GM19438 (cell line): ENCODE measurements around the gene ECSCR.
"Not testable (repeated sequence)": the region's sequence is repeated elsewhere in the genome, so short reads cannot be mapped to it uniquely, and the experiment has no call there.

Source experiments
- ATAC-seq: cut with Tn5 transposase; IDR thresholded peaks from one replicate; pipeline ENCODE4 v1.9.1; 2021; ENCODE audit warnings: low read depth; ENCODE audit not compliant: unreplicated experiment

ECSCR gene

GRCh38 chr5:139446956-139447779, 15.4 kb downstream of the ECSCR start:
- no peak for ATAC-seq

DNA sequence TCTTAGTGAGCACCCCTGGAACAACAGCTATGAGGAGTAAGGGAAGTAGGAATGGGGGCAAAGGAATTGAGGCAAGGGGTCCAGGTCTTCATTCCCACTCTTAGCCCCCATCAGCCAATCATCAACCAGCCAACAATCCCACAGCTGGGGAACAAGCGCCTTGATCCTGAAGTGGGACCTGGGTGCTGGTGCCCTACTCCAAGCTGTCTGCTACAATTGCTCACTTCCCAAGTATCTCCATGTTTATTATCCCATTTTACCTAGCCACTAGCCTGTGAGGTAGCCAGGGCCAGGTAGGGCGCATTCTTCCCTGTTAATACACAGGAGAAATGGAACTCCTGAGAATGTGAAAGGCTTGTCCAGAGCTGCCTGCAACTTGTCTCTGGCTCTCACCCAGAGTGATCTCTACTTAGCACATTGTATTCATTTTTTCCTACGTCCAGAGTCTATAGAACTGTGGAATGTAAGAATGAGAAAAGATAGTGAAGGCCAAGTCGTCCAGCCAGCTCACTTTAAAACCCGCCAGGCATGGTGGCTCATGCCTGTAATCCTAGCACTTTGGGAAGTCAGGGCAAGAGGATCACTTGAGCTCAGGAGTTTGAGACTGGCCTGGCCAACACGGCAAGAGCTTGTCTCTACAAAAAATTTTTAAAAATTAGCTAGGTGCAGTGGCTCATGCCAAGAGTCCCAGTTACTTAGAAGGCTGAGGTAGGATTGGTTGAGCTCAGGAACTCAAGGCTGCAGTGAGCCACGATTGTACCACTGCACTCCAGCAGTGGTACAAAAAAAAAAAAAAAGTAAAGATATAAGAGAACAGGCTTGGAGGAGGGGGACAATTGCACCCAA, 17.0 kb downstream of the ECSCR start:
- no peak for ATAC-seq

GRCh38 chr5:139443831-139444453, 18.6 kb downstream of the ECSCR start:
- ATAC-seq = no peak

- ATAC-seq = not testable (repeated sequence)
Observed at GRCh38 chr5:139440416-139440815, 22.1 kb downstream of the ECSCR start.

- ATAC-seq = peak; percentile 91
Observed at GRCh38 chr5:139439013-139439903, 23.3 kb downstream of the ECSCR start, which contains the start of gene DNAJC18. Gene DNAJC18 (minus strand): TSS chr5:139439525. CDS start chr5:139439445, 80 bp downstream.

DNA sequence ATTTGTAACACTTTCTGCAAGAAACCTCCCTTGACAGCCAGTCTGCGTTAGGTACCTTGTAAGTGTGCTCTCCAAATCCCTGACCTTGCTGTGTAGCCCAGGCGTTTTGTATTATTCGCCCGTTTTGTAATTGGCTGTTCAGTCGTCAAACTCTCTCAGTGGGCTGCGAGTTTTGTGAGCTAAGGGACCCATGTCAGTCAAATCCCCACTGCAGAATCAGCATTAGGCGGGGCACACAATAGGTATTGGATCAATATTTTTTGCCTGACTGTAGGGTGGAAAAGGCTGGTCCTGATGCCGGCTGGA, 23.9 kb downstream of the ECSCR start:
- ATAC-seq = no peak

GRCh38 chr5:139435676-139436075, 26.9 kb downstream of the ECSCR start:
- no peak for ATAC-seq

DNA sequence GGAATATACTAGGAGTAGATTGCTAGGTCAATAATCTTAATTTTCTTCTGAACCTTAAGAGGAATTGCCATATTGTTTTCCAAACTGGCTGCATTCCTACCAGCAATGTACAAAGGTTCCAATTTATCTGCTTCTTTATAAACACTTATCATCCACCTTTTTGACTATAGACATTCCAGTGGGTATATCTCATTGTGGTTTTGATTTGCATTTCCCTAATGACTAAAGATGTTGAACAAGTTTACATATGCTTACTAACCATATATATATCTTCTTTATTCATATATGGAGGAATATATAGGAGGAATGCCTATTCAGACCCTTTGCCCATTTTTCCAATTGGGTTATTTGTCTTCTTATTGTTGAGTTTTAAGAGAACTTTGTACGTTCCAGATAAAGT, 30.8 kb downstream of the ECSCR start:
- ATAC-seq = no peak

DNA sequence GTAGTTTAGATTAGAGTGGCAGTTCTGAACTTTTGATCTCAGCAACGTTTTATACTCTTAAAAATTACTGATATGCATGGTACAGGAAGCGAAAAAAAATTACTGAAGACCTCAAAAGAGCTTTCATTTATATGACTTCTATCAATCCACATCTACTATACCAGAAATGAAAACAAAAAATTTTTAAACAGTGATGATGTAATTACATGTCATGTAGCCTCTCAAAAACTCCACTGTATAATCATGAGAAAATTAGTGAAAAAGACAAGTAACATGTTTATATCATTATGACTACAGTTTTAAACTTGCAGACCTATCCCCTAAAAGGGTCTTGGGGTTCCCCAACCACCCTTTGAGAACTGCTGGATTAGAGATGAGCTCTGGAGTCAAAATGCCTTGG, 32.5 kb downstream of the ECSCR start:
- no peak for ATAC-seq

DNA sequence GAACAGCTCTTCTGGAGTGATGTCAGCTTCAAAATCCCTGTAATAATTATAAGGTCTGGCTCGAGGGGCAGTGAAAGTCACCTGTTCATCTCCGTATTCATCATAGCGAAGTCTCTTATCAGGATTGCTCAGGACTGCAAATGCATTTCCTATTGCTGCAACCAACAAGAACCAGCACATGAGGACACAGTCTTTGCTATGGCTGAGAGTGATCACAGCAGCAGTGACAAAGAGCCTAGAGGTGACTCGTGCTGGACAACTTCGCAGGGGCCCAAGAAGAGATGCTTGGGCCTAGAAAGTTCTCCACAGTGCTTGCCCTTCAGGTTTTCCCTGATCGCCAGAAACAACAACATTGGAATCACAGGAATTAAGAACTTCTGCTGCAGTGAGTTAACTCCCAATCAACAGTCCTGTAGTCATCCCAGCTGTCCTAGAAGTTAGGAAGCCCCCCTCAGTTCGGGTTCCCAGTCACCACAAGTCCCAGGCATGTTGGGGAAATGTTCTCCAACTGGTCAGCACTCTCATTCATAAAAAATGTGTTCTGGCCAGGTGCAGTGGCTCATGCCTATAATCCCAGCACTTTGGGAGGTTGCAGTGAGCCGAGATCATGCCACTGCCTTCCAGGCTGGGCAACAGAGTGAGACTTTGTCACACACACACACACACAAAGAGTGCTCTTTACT, 36.2 kb downstream of the ECSCR start:
- no peak for ATAC-seq

GRCh38 chr5:139425497-139425896, 37.0 kb downstream of the ECSCR start:
- no peak for ATAC-seq

- no peak for ATAC-seq
Observed at GRCh38 chr5:139422307-139422893, 40.1 kb downstream of the ECSCR start.

DNA sequence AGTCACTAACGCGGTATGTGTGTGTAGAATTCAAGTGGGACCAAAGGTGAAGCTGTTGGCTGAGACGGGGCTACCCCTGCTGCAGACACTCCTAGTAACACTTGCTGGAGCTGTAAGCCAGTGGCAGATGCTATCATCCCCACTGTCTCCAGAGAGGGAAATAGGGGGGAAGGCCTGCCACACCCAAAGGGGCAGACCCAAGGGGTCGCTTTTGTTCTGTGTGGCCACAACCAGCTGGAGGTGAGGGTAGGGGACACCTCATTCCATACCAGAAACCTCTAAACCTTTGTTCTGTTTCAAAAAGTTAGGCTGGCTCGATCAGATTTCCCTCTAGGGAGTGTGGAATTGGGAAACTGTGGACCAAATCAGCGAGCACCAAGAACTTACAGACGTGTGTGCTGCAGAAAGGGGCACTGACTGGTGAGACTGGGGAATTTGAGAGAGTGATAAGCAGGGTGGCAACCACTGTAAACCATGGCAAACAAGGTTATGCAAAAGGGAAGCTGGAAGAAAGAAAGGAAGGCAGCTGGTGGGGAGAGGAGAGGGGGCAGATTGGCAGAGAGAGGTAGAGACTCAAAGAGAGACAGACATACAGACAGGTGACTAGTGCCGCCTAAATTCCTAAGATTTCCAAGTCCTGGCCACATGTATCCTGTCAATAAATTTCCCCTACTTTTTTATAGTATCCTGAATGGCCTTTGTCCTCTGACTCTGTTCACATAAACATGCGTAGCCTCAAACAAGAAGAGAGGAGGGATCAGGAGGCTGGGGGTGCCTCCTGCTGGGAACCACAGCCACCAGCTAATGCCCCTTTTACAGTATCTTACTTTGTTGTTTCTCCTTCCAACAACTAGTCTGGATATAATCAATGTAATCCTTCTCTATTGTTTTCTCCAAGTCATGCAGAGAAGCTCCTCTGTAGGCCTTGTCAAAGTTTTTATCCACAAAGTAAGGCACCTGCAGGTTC, 43.0 kb downstream of the ECSCR start:
- ATAC-seq = no peak

DNA sequence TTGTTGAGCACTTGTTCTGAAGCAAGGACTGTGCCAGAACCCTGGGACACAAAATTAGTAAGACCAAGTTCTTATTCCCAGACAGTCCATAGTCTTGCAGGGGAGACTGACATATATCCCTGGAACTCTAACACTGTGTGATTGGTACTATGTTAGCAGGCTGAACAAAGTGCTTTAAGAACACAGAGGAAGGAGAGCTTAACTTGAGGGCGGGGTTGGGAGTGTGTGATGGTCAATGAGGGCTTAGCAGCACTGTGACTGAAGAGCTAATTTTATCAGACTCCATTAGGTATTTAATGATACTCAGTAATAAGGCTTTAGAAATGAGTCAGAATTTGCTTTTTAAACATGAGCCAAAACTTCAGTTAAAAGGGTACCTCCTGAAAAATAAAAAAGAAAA, 43.8 kb downstream of the ECSCR start:
- no peak for ATAC-seq

DNA sequence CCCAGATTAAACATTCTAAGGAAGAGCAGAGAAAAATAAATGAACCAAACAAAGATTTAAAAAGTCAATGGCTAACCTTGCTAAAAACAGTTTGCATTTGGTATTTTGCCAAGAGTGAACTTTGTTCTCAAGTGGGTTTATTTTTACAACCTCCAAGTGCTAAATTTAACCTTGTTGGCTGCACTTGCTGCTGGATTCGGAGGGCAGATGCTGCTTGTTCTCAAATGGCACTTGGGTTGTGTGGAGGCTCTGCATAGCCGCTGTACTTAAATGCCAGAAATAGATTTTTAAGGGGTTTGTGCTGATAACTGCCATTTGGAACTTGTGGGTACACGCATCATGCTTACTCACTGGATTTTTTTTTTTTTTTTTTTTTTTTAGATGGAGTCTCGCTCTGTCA, 45.3 kb downstream of the ECSCR start:
- no peak for ATAC-seq

DNA sequence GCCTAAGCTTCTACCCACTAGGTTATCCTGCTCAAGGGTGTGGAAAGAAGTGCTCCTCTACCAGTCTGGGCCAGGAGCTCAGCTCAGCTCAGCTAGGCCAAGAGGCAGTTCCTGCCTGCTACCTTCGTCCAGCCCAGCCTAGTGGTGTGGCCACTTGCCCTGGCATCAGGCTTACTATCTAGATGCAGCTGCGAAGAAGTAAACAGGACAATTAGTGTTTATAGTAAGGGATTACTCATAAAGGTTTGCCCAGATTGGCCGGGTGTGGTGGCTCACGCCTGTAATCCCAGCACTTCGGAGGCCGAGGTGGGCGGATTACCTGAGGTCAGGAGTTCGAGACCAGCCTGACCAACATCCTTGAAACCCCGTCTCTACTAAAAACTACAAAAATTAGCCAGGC, 45.9 kb downstream of the ECSCR start:
- no peak for ATAC-seq

- no peak for ATAC-seq
Observed at GRCh38 chr5:139415869-139416268, 46.7 kb downstream of the ECSCR start.

DNA sequence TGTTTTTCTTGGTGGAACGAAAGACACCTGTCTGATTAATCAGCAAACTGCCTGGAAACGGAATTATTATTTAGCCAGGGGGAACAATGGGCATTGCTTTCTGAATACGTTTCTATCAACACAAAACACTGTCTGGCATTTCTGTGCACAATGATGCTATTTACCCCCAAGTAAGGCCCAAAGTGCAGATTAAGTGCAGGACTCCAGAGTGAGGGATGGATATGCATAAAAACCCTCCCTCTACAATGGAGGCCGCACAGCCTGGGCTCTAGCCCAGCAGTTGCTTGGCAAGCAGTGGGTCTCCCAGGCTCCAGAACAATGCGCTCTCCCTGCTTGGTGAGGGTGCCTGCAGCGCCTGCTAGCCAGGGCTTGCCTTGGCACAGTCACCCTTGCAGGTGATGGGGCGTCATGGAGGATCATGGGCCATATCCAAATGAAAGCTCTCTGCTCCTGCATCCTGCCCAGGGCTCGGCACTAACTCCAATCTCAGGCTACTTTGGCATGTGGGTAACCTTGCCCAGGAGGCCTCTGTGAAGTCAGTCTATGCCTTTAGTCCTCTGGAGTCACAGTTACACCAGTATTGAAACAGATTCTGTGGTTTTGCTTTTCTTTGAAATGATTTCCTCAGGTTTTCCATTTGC, 47.2 kb downstream of the ECSCR start:
- ATAC-seq = no peak
